ENCODE results near the gene METTL13.

- TF ChIP-seq CTCF (IDR thresholded peaks at IDR 0.05; ENCODE audit: poor library complexity, severe bottlenecking) (no peak), POLR2AphosphoS5 (IDR thresholded peaks at IDR 0.05) (no peak), SMC3 (conservative IDR thresholded peaks at IDR 0.05; ENCODE audit: poor library complexity) (no peak)
- TF ChIP-seq, protein P1, sequence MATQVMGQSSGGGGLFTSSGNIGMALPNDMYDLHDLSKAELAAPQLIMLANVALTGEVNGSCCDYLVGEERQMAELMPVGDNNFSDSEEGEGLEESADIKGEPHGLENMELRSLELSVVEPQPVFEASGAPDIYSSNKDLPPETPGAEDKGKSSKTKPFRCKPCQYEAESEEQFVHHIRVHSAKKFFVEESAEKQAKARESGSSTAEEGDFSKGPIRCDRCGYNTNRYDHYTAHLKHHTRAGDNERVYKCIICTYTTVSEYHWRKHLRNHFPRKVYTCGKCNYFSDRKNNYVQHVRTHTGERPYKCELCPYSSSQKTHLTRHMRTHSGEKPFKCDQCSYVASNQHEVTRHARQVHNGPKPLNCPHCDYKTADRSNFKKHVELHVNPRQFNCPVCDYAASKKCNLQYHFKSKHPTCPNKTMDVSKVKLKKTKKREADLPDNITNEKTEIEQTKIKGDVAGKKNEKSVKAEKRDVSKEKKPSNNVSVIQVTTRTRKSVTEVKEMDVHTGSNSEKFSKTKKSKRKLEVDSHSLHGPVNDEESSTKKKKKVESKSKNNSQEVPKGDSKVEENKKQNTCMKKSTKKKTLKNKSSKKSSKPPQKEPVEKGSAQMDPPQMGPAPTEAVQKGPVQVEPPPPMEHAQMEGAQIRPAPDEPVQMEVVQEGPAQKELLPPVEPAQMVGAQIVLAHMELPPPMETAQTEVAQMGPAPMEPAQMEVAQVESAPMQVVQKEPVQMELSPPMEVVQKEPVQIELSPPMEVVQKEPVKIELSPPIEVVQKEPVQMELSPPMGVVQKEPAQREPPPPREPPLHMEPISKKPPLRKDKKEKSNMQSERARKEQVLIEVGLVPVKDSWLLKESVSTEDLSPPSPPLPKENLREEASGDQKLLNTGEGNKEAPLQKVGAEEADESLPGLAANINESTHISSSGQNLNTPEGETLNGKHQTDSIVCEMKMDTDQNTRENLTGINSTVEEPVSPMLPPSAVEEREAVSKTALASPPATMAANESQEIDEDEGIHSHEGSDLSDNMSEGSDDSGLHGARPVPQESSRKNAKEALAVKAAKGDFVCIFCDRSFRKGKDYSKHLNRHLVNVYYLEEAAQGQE (IDR thresholded peaks at IDR 0.05; ENCODE audit: borderline replicate concordance), result no peak
Observed at GRCh38 chr1:171786534-171786933, 5.1 kb downstream of the METTL13 start.

Data from neural cell (in vitro differentiated cells).